ENCODE data around the gene MRPL10. TPM values are rescaled to one million over a fixed set of nuclear protein-coding genes. Genes with fewer than 3 reads are reported as not detected.

Gene MRPL10
- total RNA-seq, 1 experiment from 2014 or later: 47.6 TPM

- peak; percentile 22 for DNase-seq (ENCODE audit: low spot score)
Measured at GRCh38 chr17:47840001-47840741, 8.8 kb upstream of the MRPL10 start.

DNA sequence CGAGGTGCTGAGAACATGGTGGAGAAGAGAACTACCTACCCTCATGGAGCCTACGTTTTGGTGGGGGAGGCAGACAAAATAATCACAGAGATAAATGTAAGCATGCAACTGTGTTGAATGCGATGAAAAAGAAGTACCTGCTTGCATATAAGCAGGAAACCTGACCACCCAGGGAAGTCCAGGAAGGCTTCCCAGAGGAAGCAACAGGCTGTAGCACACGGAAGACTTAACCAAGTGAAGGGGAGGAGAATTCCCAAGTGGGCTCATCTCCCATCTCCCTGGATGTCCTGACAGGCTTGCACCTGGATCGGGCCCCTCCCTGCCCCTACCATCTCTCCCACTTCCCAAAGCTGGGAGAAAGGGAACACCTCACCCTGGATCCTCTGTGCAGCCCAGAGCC lies 7.7 kb upstream of the MRPL10 start:
- DNase-seq (ENCODE audit: low spot score): no peak

GRCh38 chr17:47838636-47839035 lies 7.3 kb upstream of the MRPL10 start:
- DNase-seq (ENCODE audit: low spot score): no peak

GRCh38 chr17:47837401-47838039 lies 6.2 kb upstream of the MRPL10 start:
- no peak for DNase-seq (ENCODE audit: low spot score)

GRCh38 chr17:47836601-47837000 lies 5.3 kb upstream of the MRPL10 start:
- no peak for DNase-seq (ENCODE audit: low spot score)

- no peak for DNase-seq (ENCODE audit: low spot score)
Measured at GRCh38 chr17:47834756-47835155, 3.4 kb upstream of the MRPL10 start.

DNA sequence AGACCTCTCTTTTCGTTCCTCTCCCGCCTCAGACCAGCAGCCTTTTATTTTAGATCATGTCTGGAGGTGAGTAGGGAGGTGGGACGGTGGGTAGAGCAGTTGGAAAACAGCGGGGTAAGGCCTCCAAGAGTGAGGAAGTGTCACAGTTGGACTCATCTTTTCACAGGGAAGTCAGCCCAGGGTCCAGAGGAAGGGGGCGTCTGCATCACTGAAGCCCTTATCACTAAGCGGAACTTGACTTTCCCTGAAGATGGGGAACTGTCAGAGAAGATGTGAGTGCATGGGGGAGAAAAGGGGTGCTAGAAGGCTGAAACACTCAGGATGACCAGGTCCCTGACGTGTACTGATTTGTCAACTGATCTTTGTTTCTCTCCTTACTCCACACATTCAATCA lies 590 bp upstream of the MRPL10 start:
- DNase-seq (ENCODE audit: low spot score): no peak

DNA sequence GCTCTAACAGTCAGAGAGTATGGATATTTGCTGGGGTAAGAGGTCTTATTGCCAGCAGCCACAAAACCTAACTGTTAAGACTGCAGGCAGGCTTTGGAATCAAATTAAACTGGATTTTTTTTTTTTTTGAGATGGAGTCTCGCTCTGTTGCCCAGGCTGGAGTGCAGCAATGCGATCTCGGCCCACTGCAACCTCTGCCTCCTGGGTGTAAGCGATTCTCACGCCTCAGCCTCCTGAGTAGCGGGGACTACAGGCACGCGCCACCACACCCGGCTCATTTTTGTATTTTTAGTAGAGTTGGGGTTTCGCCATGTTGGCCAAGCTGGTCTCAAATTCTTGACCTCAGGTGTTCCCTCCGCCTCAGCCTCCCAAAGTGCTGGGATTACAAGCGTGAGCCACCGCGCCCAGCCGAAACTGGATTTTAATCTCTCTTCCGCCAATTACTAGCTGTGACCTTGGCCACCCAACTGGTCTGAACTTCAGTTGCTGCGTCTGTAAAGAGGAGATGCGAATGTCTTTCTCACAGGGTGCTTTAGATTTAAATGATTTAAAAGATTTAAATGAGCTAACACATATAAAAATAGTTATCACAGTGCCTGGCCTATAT lies 842 bp downstream of the MRPL10 start:
- no peak for DNase-seq (ENCODE audit: low spot score)

GRCh38 chr17:47829870-47830269 lies 1.5 kb downstream of the MRPL10 start:
- DNase-seq (ENCODE audit: low spot score): no peak

DNA sequence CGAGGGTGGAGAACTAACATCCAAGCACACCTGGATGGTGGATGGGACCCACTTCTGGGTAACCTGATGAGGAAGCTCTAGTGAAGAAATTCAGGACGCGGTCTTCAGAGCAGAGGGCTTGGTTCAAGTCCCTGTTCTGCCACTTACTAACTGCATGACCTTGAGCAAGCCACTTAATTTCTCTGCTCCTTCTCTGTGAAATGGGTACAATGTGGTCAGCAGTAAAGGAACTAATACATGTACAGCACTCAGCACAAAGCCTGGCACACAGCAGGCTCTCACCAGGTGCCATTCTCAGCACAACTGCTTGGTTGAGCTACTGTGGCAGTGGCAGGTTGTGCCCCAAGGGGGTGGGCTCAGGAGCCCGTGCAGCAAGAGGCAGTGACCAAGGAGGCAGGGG lies 7.8 kb downstream of the MRPL10 start:
- DNase-seq (ENCODE audit: low spot score): no peak

GRCh38 chr17:47822785-47823184 lies 8.6 kb downstream of the MRPL10 start:
- no peak for DNase-seq (ENCODE audit: low spot score)

DNA sequence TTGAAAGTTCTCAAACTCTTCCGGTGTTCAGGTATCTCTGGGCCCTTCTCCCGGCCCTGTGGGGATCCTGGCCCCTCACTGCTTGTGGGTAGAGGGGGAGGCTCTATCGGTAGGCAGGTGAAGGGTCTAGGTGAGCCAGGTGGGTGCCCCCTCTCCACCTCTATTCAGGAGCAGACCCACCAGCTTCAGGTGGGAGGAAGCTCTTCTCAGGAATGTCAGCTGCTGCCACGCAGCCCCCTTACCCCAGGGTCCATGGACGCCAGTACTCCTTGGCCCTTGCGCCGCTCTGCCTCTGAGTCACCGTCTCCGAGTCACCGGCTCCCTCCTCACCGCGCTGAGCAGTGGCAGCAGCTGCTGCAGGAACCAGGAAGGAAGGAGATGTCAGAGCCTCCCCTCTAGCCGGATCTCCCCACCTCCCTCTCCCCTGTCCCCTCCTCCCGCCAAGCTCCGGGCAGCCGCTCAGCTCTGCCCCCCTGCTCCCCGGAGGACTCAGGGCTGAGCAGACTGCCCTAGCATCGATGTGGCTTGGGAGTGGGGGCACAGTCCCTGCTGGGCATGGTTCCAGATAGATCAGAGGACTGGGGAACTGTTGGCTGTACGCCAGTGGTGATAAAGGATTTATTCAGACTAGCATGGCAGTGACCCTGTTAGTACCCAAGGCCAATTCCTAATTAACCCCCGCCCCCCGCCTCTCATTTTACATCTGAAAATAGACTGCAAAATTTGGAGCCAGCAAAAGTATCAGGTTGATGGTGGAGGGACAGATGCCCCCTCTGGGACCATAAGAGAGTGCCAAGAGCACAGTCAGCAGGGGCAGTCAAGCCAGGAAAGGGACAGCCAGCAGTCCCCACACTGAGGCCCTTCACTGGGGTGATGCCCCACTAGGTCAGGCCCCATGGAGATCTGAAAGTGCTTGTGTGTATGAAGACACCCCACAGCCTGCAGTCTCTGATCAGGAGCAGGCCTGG lies 9.6 kb downstream of the MRPL10 start, which contains the start of gene OSBPL7:
TSS of gene OSBPL7 (minus strand) at position 371 of the 968 bp plus-strand sequence. CDS start 1,516 bp downstream, outside the sequence.
- DNase-seq (ENCODE audit: low spot score): peak; percentile 77

DNA sequence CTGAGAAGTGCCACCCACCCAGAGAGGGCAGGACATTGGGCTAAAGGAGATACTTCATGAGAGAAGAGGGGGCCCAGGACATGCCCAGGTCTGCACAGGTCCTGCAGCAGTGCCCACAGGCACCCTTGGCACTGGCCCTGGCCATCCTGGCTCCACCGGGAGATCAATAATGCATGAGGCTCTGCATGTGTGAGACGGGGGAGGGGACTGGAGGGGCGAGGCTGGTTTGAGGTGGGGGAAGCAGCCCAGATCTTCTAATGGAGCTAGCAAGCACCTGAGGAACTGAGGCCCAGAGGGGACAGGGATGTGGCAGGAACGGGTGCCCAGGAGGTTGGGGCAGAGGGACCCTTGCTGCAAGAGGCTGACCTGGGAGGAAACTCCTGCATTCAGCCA lies 10.3 kb downstream of the MRPL10 start:
- no peak for DNase-seq (ENCODE audit: low spot score)

- DNase-seq (ENCODE audit: low spot score): peak; percentile 53
Measured at GRCh38 chr17:47820033-47820789, 11.1 kb downstream of the MRPL10 start.

- DNase-seq (ENCODE audit: low spot score): no peak
Measured at GRCh38 chr17:47819475-47819874, 11.9 kb downstream of the MRPL10 start.

DNA sequence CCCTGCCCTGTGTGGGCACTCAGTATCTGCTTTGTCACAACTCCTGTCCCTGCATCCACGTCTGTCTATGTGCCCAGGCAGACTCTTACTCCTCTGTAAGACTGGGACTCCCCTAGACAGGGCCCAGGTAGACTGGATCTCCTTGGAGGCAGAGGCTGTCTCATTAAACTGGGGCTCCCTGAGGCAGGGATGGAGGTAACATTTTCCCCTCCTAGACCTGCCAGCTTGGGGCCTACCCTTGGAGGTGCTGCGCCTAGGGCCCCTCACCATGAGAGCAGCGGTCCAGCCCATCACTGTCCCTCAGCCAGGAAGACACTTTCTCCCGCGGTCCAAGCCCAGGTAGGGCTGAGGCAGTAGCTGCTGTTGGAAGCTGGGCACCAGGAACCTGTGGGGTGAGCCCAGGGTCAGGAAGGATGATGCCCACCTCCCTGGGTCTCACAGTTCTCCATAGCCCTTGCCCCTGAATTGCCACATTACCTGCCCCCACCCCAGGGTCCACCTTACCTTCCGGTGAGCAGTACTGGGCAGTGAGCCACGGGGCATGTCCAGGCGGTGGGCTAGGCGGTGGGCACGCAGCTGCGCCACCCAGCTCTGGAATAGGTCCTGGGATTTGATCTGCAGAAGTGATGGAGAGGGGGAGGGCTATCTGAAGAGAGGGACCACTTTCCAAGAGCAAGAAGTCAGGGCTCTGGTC lies 13.2 kb downstream of the MRPL10 start:
- DNase-seq (ENCODE audit: low spot score): no peak

- no peak for DNase-seq (ENCODE audit: low spot score)
Measured at GRCh38 chr17:47816947-47817346, 14.4 kb downstream of the MRPL10 start.

GRCh38 chr17:47816111-47816735 lies 15.1 kb downstream of the MRPL10 start:
- DNase-seq (ENCODE audit: low spot score): no peak

- DNase-seq (ENCODE audit: low spot score): no peak
Measured at GRCh38 chr17:47815106-47815918, 16.0 kb downstream of the MRPL10 start.
